Activated CD8-positive, alpha-beta memory T cell treated with anti-CD3 and anti-CD28 coated beads, Interleukin-2, amount 10 ng/mL, durations not matched to agents 7 days and 5 days (primary cell): ENCODE measurements around the gene HBE1. TPM values are rescaled to one million over a fixed set of nuclear protein-coding genes. Genes with fewer than 3 reads are reported as not detected.
A peak's percentile ranks its signal among the peaks of the same experiment; 100 is the strongest.

Source experiments
- ATAC-seq: fragments of 150-1000 bp; cut with Tn5 transposase; one replicate; pipeline ENCODE4 v1.10.0; 2021; ENCODE audit warnings: moderate library complexity
- CTCF ChIA-PET: fragments of 350-600 bp; sonication (Branson Sonifier 250); formaldehyde crosslinking; loops from one replicate; lab custom pipeline; 2021; ENCODE audit warnings: antibody characterized with exemption; lab: Charles Lee
- DNase-seq: peaks from one replicate; pipeline ENCODE4 v3.0.0-alpha.2; 2020
- H3K27ac Mint-ChIP-seq: one replicate; pipeline ENCODE4 v1.8.0; 2021; ENCODE audit warnings: mild to moderate bottlenecking, mixed read lengths
- H3K27me3 Mint-ChIP-seq: one replicate; pipeline ENCODE4 v1.8.0; 2021; ENCODE audit warnings: mixed read lengths
- H3K36me3 Mint-ChIP-seq: one replicate; pipeline ENCODE4 v1.8.0; 2021; ENCODE audit warnings: mild to moderate bottlenecking, mixed read lengths
- H3K4me1 Mint-ChIP-seq: one replicate; pipeline ENCODE4 v1.8.0; 2021; ENCODE audit warnings: mixed read lengths
- H3K4me3 Mint-ChIP-seq: one replicate; pipeline ENCODE4 v1.8.0; 2021; ENCODE audit warnings: mild to moderate bottlenecking, moderate library complexity, mixed read lengths
- H3K9me3 Mint-ChIP-seq: one replicate; pipeline ENCODE4 v1.8.0; 2022; ENCODE audit warnings: low read depth, mixed read lengths
- total RNA-seq, 2 experiments: library from RNA; stranded (reverse); gene quantifications; one replicate each; pipeline ENCODE4 v1.2.3, GENCODE V29; 2021

HBE1 gene
- total RNA-seq, 2 experiments from 2014 or later = not detected

DNA sequence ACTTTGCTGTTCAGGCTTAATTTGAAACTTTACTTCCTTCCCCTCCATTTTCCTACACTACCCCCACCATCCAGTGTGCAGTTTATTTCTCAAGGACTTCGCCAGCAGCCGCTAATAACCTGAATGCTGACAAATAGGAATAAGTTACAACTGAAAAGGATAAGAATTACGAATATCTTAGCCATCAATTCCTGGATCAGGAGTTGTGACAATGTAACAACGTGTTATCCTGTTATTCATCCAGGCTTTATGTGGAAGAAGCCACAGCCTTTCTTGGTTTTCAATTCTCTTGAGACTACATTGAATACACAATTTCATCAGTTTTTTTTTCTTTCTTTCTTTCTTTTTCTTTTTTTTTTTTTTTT, 25.9 kb downstream of the HBE1 start:
- Mint-ChIP-seq H3K4me1 (no peaks in the 10 kb centered on the region), H3K36me3 (no peaks in the 10 kb centered on the region), H3K27me3 (peaks cover 2% of the 10 kb centered on the region), H3K4me3 (no peak overlapping the region), H3K9me3 (no peaks in the 10 kb centered on the region), H3K27ac (no peak overlapping the region)
- no peak for DNase-seq
- no peak for ATAC-seq
- CTCF ChIA-PET = no interaction called here

DNA sequence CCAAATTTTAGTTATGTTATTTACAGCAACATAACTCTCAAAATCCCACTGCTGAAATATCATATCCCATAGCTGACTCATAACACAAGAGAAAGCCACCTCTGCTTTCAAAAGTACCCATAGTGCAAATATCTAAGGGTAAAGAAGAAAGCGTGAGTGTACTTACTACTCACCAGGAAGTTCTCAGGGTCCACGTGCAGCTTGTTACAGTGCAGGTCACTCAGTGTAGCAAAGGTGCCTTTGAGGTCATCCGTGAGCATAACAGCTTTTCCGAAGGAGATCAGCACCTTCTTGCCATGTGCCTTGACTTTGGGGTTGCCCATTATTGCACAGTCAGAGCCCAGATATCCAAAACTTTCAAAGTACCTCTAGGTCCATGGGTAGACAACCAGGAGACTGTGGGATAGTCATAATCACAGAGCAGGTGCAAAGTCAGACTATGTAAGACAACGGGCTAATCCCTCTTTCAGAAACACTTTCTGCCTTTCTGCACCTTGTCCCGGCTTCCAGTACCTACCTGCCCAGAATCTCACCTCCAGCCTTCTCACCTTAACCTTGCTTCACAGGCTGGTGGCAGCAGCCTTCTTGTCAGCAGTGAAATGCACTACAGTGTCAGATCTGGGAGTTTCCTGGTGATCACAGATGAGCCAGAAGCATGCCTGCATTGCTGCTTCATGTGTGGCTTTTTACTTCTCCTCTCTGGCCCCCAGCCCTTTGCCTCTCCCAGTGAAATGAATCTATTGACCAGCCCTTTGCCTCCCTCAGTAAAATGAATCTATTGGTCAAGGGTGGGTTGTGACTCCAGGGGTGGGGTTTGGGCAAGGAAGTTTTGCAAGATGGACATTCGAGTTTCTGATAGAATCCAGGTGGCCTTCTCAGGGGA, 26.6 kb downstream of the HBE1 start:
- CTCF ChIA-PET = no interaction called here
- Mint-ChIP-seq H3K9me3 (no peaks in the 10 kb centered on the region), H3K36me3 (no peaks in the 10 kb centered on the region), H3K4me3 (no peak overlapping the region), H3K4me1 (no peaks in the 10 kb centered on the region), H3K27me3 (peaks cover 4% of the 10 kb centered on the region), H3K27ac (no peak overlapping the region)
- no peak for DNase-seq
- no peak for ATAC-seq

DNA sequence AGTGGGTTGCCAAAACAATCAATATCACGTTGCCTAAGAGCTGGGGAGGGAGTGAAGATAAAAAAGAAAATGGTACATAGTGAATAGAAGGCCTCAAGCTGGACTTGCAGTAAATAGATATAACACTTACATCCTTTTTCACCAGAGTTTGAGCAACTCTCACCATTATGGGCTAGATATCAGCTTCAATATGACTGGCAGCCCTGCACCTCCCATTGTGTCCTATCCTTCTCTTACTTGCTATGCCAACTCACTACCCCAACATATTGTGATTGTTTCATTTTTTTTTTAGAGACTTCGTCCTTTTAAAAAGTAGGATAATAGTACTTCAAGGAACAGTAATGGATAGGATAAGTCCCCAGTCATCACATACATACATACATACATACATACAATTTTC, 27.5 kb downstream of the HBE1 start:
- CTCF ChIA-PET = no interaction called here

DNA sequence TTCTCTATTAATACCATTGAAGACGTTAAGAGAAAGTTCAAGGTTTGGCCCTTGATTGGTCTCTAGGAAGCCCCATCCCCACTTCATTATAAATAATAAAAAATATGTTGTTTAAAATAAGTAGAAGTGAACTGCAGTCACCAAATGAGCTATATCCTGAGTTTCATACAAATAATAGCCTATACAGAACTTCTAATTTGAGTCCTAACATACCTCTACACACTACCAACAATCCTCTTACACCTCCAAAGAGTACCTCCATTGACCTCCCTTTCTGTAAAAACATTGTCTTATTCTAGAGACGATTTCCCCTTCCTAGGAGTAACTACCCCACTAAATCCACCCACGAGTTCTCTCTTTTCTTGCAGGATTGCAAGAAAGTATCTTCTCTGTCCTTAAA, 28.3 kb downstream of the HBE1 start:
- ATAC-seq (no peak), DNase-seq (no peak)
- CTCF ChIA-PET = no interaction called here
- Mint-ChIP-seq H3K4me3 (no peak overlapping the region), H3K27ac (no peak overlapping the region), H3K27me3 (peaks cover 5% of the 10 kb centered on the region), H3K9me3 (no peaks in the 10 kb centered on the region), H3K36me3 (no peaks in the 10 kb centered on the region), H3K4me1 (no peaks in the 10 kb centered on the region)

More for the DNA sequence above, 27.5 kb downstream of the HBE1 start:
- Mint-ChIP-seq H3K27ac (no peak overlapping the region), H3K36me3 (no peaks in the 10 kb centered on the region), H3K9me3 (no peaks in the 10 kb centered on the region), H3K27me3 (peaks cover 5% of the 10 kb centered on the region), H3K4me3 (no peak overlapping the region), H3K4me1 (no peaks in the 10 kb centered on the region)
- ATAC-seq = no peak
- DNase-seq = no peak

DNA sequence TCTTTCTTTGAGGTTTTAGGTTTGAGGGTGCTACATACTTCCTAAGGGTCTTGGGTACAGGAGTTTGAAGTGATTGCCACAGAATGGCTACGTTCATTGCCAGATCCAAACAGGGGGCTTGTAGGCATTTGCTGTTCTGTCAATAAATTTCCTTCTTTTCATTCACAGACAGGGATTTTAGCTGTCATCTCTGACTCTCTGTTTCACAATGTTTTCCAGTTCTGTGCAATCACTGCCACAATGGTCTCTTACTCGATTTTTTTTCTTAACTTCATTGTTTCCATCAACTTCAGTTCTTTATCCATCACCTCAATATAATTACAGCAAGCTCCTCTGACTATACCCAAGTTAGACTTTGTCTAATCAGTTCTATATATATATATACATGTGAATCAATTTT, 29.3 kb downstream of the HBE1 start:
- Mint-ChIP-seq H3K27ac (no peak overlapping the region), H3K27me3 (peaks cover 13% of the 10 kb centered on the region), H3K36me3 (no peaks in the 10 kb centered on the region), H3K9me3 (no peaks in the 10 kb centered on the region), H3K4me3 (no peak overlapping the region), H3K4me1 (no peaks in the 10 kb centered on the region)
- DNase-seq = no peak
- CTCF ChIA-PET = no interaction called here
- no peak for ATAC-seq

DNA sequence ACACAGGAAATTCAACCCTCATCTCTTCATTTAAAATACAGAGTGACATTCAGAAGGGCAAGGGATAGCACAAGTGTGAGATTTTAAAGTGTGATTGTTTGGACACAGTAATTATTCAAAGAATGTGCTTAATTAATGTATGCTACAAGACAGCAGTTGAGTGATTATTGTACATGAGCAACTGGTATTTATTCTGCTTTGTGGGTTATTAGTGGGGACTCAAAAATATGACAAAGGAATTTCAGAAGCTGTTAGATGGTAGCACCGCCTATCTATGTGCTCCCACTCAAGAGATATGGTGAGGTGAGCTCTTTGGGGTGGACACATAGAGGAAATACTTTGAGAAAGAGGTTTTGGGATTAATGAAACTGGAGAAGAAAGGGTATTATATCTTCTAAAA, 29.7 kb downstream of the HBE1 start:
- no peak for DNase-seq
- no peaks in the 10 kb centered on the region for H3K4me1 Mint-ChIP-seq
- H3K36me3 Mint-ChIP-seq = no peaks in the 10 kb centered on the region
- H3K9me3 Mint-ChIP-seq = no peaks in the 10 kb centered on the region
- peaks cover 16% of the 10 kb centered on the region for H3K27me3 Mint-ChIP-seq
- no peak overlapping the region for H3K4me3 Mint-ChIP-seq
- no peak overlapping the region for H3K27ac Mint-ChIP-seq
- CTCF ChIA-PET = no interaction called here
- no peak for ATAC-seq

DNA sequence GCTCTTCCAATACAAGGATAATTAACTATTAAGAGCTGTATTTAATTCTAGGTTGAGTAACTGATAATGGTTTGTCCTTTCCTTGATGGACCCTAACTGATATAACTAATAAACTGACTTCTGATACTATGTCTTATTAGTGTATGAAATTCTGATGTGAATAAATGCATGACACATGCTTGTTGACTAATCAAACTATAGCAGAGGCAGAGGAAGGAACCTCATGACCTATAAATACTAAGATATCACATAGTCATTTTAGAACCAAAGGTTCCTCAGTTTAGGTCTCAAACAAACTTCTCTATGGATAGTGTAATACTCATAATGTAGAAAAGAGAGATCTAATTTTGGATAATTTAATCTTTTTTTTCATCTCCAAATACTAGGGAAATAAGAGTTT, 30.7 kb downstream of the HBE1 start:
- CTCF ChIA-PET = no interaction called here
- peaks cover 6% of the 10 kb centered on the region for H3K4me1 Mint-ChIP-seq
- H3K4me3 Mint-ChIP-seq = no peak overlapping the region
- H3K9me3 Mint-ChIP-seq = no peaks in the 10 kb centered on the region
- no peak for ATAC-seq
- H3K27ac Mint-ChIP-seq = no peak overlapping the region
- peaks cover 16% of the 10 kb centered on the region for H3K27me3 Mint-ChIP-seq
- no peak for DNase-seq
- H3K36me3 Mint-ChIP-seq = no peaks in the 10 kb centered on the region

DNA sequence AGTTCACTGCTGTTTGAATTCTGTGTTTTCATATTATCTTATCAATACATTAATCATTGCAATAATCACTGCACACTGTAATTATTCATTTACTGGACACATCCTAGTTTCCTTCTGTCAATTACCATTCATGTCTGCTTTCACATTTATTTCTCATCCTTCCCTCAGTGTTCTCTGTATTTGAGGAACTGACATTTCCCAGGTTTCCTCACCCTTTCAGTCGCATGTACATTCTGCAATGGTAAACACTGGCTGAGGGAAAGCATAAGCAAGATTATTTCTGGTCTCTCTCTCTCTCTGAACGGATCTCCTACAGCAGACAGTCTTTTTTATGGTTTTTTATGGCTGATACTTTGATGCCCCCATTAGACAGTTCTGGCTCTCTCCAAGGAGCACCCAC, 31.3 kb downstream of the HBE1 start:
- CTCF ChIA-PET = no interaction called here
- no peak for DNase-seq
- Mint-ChIP-seq H3K27ac (no peak overlapping the region), H3K36me3 (no peaks in the 10 kb centered on the region), H3K9me3 (no peaks in the 10 kb centered on the region), H3K4me1 (peaks cover 10% of the 10 kb centered on the region), H3K4me3 (no peak overlapping the region), H3K27me3 (peaks cover 16% of the 10 kb centered on the region)
- ATAC-seq = no peak

DNA sequence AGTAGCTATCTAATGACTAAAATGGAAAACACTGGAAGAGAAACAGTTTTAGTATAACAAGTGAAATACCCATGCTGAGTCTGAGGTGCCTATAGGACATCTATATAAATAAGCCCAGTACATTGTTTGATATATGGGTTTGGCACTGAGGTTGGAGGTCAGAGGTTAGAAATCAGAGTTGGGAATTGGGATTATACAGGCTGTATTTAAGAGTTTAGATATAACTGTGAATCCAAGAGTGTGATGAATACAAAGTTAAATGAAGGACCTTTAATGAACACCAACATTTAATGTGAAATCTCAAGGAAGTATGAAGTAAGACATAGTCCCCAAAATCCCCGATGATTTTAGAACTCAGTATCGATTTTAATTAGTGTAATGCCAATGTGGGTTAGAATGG, 32.3 kb downstream of the HBE1 start:
- DNase-seq = no peak
- Mint-ChIP-seq H3K4me1 (peaks cover 10% of the 10 kb centered on the region), H3K36me3 (no peaks in the 10 kb centered on the region), H3K27ac (no peak overlapping the region), H3K27me3 (peaks cover 16% of the 10 kb centered on the region), H3K9me3 (no peaks in the 10 kb centered on the region), H3K4me3 (no peak overlapping the region)
- ATAC-seq = no peak
- CTCF ChIA-PET = no interaction called here

DNA sequence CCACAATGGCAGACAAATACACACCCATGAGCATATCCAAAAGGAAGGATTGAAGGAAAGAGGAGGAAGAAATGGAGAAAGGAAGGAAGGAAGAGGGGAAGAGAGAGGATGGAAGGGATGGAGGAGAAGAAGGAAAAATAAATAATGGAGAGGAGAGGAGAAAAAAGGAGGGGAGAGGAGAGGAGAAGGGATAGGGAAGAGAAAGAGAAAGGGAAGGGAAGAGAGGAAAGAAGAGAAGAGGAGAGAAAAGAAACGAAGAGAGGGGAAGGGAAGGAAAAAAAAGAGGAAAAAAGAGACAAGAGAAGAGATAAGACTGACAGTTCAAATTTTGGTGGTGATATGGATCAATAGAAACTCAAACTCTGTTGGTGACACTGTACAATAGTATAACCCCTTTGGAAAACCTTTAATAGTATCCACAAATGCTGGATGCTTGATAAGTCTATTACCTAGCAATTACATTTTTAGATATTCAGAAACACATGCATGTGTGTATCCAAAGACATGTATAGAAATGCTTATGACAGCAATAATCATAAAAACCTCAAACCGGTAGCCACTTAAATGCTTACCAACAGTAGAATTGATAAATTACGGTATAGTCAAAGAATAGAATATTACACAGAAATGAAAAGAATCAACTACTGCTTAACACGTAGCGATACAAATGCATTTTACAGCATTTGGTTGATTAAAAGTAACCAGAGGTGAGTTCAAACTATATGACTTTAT, 34.2 kb downstream of the HBE1 start:
- Mint-ChIP-seq H3K27me3 (peaks cover 16% of the 10 kb centered on the region), H3K4me3 (no peak overlapping the region), H3K9me3 (no peaks in the 10 kb centered on the region), H3K4me1 (peaks cover 10% of the 10 kb centered on the region), H3K36me3 (no peaks in the 10 kb centered on the region), H3K27ac (no peak overlapping the region)
- DNase-seq (no peak), ATAC-seq (no peak)
- CTCF ChIA-PET = no interaction called here

DNA sequence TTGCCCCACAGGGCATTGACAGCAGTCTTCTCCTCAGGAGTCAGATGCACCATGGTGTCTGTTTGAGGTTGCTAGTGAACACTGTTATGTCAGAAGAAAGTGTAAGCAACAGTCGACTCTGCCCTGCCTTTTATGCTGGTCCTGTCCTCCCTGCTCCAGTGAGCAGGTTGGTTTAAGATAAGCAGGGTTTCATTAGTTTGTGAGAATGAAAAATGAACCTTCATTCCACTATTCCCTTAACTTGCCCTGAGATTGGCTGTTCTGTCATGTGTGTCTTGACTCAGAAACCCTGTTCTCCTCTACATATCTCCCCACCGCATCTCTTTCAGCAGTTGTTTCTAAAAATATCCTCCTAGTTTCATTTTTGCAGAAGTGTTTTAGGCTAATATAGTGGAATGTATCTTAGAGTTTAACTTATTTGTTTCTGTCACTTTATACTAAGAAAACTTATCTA, 35.3 kb downstream of the HBE1 start, which contains the start of gene HBD:
Gene HBD, minus strand, starts transcription at position 103 of the 454 bp plus-strand sequence. Its CDS starts 50 bp downstream, at position 53.
- no peaks in the 10 kb centered on the region for H3K9me3 Mint-ChIP-seq
- no peak for DNase-seq
- H3K36me3 Mint-ChIP-seq = no peaks in the 10 kb centered on the region

DNA sequence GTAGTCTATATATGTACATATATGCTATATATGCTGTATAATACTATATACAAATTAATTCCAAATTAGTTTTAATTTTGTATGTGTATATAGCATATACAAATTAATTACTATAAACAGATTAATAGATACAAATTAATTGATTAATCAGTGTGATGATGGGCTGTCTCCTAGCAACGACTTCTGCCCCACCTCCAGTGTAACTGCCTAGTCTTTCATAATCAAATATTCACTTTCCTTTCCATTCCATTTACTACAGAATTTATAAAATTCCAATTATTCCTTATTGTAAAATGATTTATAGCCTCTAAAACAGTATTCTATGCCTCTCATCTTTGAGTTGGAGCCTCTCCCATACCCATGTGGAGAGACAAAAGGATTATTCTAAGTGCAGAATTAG, 36.4 kb downstream of the HBE1 start:
- no peak overlapping the region for H3K4me3 Mint-ChIP-seq
- ATAC-seq (no peak), DNase-seq (no peak)
- no peak overlapping the region for H3K27ac Mint-ChIP-seq
- H3K9me3 Mint-ChIP-seq = no peaks in the 10 kb centered on the region
- peaks cover 10% of the 10 kb centered on the region for H3K4me1 Mint-ChIP-seq
- no peaks in the 10 kb centered on the region for H3K36me3 Mint-ChIP-seq
- H3K27me3 Mint-ChIP-seq = peaks cover 14% of the 10 kb centered on the region
- CTCF ChIA-PET = no interaction called here

More for the DNA sequence above, 35.3 kb downstream of the HBE1 start, which contains the start of gene HBD:
- CTCF ChIA-PET = no interaction called here
- peaks cover 16% of the 10 kb centered on the region for H3K27me3 Mint-ChIP-seq
- no peak within 1 kb of the TSS for H3K27ac Mint-ChIP-seq
- peak; percentile 75 for ATAC-seq
- no peak within 1 kb of the TSS for H3K4me3 Mint-ChIP-seq
- H3K4me1 Mint-ChIP-seq = peaks cover 10% of the 10 kb centered on the region

DNA sequence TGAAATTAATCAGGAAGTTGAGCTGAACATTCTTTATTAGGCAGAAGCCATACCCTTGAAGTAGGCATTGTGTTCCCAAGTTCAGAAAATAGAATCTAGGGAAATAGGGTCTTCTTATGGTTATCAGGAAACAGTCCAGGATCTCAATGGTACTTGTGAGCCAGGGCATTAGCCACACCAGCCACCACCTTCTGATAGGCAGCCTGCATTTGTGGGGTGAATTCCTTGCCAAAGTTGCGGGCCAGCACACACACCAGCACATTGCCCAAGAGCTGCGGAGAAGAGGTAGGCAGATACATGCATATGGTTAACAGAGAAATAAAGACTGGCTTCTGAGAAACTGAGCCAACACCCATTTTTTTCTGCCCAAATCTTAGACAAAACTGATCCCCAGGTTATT, 36.9 kb downstream of the HBE1 start:
- no peak overlapping the region for H3K4me3 Mint-ChIP-seq
- peaks cover 14% of the 10 kb centered on the region for H3K27me3 Mint-ChIP-seq
- H3K9me3 Mint-ChIP-seq = no peaks in the 10 kb centered on the region
- H3K36me3 Mint-ChIP-seq = no peaks in the 10 kb centered on the region
- CTCF ChIA-PET = no interaction called here
- ATAC-seq (no peak), DNase-seq (no peak)
- no peak overlapping the region for H3K27ac Mint-ChIP-seq
- peaks cover 10% of the 10 kb centered on the region for H3K4me1 Mint-ChIP-seq

DNA sequence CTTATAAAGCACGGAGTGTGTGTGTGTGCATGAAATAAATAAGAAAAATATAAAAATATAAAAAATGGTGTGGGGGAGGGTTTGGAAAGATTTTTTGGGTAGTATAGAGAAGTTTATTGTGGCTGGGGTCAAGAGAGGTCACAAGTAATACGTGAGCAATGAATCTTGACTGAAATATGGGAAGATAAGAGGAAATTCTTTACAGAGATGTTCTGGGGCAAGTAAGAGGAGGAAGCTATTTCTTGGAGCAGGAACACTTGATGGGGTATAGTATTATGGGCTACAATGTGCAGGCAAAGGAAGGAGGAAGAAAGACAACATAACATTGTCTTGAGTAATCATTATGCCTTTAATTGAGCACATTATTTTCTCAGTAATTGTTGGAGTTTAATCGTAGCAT, 37.6 kb downstream of the HBE1 start:
- no peaks in the 10 kb centered on the region for H3K36me3 Mint-ChIP-seq
- no peak for DNase-seq
- no peak overlapping the region for H3K4me3 Mint-ChIP-seq

More for the DNA sequence above, 37.6 kb downstream of the HBE1 start:
- Mint-ChIP-seq H3K27ac (no peak overlapping the region), H3K27me3 (peaks cover 11% of the 10 kb centered on the region), H3K4me1 (peaks cover 10% of the 10 kb centered on the region), H3K9me3 (no peaks in the 10 kb centered on the region)
- CTCF ChIA-PET = no interaction called here
- ATAC-seq = no peak
